ENCODE data around the gene HCN2.
A peak's percentile ranks its signal among the peaks of the same experiment; 100 is the strongest.
"Not testable (repeated sequence)": the region's sequence is repeated elsewhere in the genome, so short reads cannot be mapped to it uniquely, and the experiment has no call there.

HCN2 gene

GRCh38 chr19:588093-588740, 1.5 kb upstream of the HCN2 start:
- DNase-seq, result peak; percentile 86

- DNase-seq, result no peak
Observed at GRCh38 chr19:588741-589692, 664 bp upstream of the HCN2 start.

GRCh38 chr19:590396-590745, 690 bp downstream of the HCN2 start:
- DNase-seq, result peak; percentile 71

- no peak for DNase-seq
Observed at GRCh38 chr19:590750-591098, 1.0 kb downstream of the HCN2 start.

GRCh38 chr19:591099-591958, 1.6 kb downstream of the HCN2 start:
- no peak for DNase-seq

- DNase-seq, result no peak
Observed at GRCh38 chr19:592101-592500, 2.4 kb downstream of the HCN2 start.

GRCh38 chr19:593055-593454, 3.4 kb downstream of the HCN2 start:
- no peak for DNase-seq

GRCh38 chr19:593505-593904, 3.8 kb downstream of the HCN2 start:
- no peak for DNase-seq

GRCh38 chr19:594265-594870, 4.7 kb downstream of the HCN2 start:
- DNase-seq, result no peak

- DNase-seq, result no peak
Observed at GRCh38 chr19:595326-596262, 5.9 kb downstream of the HCN2 start.

GRCh38 chr19:596263-596655, 6.6 kb downstream of the HCN2 start:
- no peak for DNase-seq

GRCh38 chr19:597406-598315, 8.0 kb downstream of the HCN2 start:
- no peak for DNase-seq

- DNase-seq, result no peak
Observed at GRCh38 chr19:601310-601709, 11.6 kb downstream of the HCN2 start.

- DNase-seq, result no peak
Observed at GRCh38 chr19:601790-602189, 12.1 kb downstream of the HCN2 start.

- DNase-seq, result no peak
Observed at GRCh38 chr19:602391-603301, 13.0 kb downstream of the HCN2 start.

GRCh38 chr19:603302-603639, 13.6 kb downstream of the HCN2 start:
- not testable (repeated sequence) for DNase-seq

- peak; percentile 75 for DNase-seq
Observed at GRCh38 chr19:603779-604178, 14.1 kb downstream of the HCN2 start.

- peak; percentile 72 for DNase-seq
Observed at GRCh38 chr19:604355-604754, 14.7 kb downstream of the HCN2 start.

GRCh38 chr19:605061-605971, 15.6 kb downstream of the HCN2 start:
- DNase-seq, result not testable (repeated sequence)

Data from activated effector memory CD4-positive, alpha-beta T cell treated with anti-CD3 and anti-CD28 coated beads, Interleukin-2, amount 50 U/mL, for 16 hours (primary cell).